HG03342 (cell line): ENCODE data around the gene MGA.
"Not testable (repeated sequence)": the region's sequence is repeated elsewhere in the genome, so short reads cannot be mapped to it uniquely, and the experiment has no call there.

Experiments
- ATAC-seq: cut with Tn5 transposase; IDR thresholded peaks from one replicate; pipeline ENCODE4 v1.9.1; 2021; ENCODE audit warnings: mild to moderate bottlenecking, moderate library complexity; ENCODE audit not compliant: unreplicated experiment

MGA gene

GRCh38 chr15:41703120-41703519 is 42.9 kb downstream of the MGA start:
- no peak for ATAC-seq

- no peak for ATAC-seq
Observed at GRCh38 chr15:41713047-41713446, 52.8 kb downstream of the MGA start.

GRCh38 chr15:41714291-41714690 is 54.1 kb downstream of the MGA start:
- no peak for ATAC-seq

- ATAC-seq, result no peak
Observed at GRCh38 chr15:41716864-41717263, 56.7 kb downstream of the MGA start.

GRCh38 chr15:41727143-41727542 is 66.9 kb downstream of the MGA start:
- ATAC-seq, result no peak

GRCh38 chr15:41728061-41728460 is 67.9 kb downstream of the MGA start:
- ATAC-seq, result not testable (repeated sequence)

- no peak for ATAC-seq
Observed at GRCh38 chr15:41730543-41730942, 70.3 kb downstream of the MGA start.

- no peak for ATAC-seq
Observed at GRCh38 chr15:41732483-41732882, 72.3 kb downstream of the MGA start.

GRCh38 chr15:41734079-41734478 is 73.9 kb downstream of the MGA start:
- ATAC-seq, result no peak

- ATAC-seq, result no peak
Observed at GRCh38 chr15:41735046-41735445, 74.8 kb downstream of the MGA start.

- ATAC-seq, result not testable (repeated sequence)
Observed at GRCh38 chr15:41735492-41735891, 75.3 kb downstream of the MGA start.

- ATAC-seq, result no peak
Observed at GRCh38 chr15:41746802-41747201, 86.6 kb downstream of the MGA start.

- ATAC-seq, result no peak
Observed at GRCh38 chr15:41756198-41756597, 96.0 kb downstream of the MGA start.

GRCh38 chr15:41772720-41773331 is 112.6 kb downstream of the MGA start:
- ATAC-seq, result no peak

GRCh38 chr15:41773332-41773728 is 113.1 kb downstream of the MGA start:
- ATAC-seq, result no peak

GRCh38 chr15:41773729-41774061 is 113.5 kb downstream of the MGA start:
- no peak for ATAC-seq

- peak; percentile 77 for ATAC-seq
Observed at GRCh38 chr15:41774062-41774881, 114.1 kb downstream of the MGA start, which contains the start of gene MAPKBP1. MAPKBP1 (plus strand) TSS chr15:41774484; CDS start chr15:41775276, 792 bp downstream.

- ATAC-seq, result no peak
Observed at GRCh38 chr15:41774882-41775417, 114.7 kb downstream of the MGA start.

GRCh38 chr15:41775651-41776050 is 115.4 kb downstream of the MGA start:
- no peak for ATAC-seq

GRCh38 chr15:41777421-41777973 is 117.3 kb downstream of the MGA start:
- no peak for ATAC-seq

- no peak for ATAC-seq
Observed at GRCh38 chr15:41778521-41778920, 118.3 kb downstream of the MGA start.

- no peak for ATAC-seq
Observed at GRCh38 chr15:41779662-41780157, 119.5 kb downstream of the MGA start.
